NB4 (cell line): ENCODE data around the gene C14orf132.

Source experiments
- POLR2A ChIP-seq: IDR thresholded peaks from 2 replicates; pipeline ENCODE4 v1.6.1; 2011; ENCODE audit warnings: mild to moderate bottlenecking; ENCODE audit not compliant: insufficient read length; ENCODE audit errors: extremely low read depth
- TF ChIP-seq, protein P1 (sequence below): IDR thresholded peaks from one replicate; pipeline ENCODE4 v1.5.1; 2012; ENCODE audit warnings: low read depth, low read length

DNA sequence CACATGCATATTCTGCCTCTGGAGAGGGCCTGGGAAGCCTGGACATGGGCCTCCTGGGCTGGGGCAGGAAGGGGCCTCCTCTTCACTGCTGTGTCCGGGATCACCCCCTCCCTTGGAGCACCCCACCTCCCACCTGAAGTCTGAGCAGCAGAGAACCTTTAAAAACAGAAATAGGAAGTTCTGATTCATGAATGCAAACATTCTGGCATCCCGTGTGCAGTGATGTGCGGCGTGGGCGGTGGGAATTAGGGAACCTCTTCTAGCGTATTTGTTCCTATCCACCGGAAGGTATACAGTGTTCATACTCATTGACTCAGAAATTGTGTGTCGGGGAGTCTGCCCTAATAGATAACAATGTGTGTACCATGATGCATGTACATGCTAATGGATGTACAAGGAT is 46.2 kb downstream of the C14orf132 start:
- TF ChIP-seq, protein P1, sequence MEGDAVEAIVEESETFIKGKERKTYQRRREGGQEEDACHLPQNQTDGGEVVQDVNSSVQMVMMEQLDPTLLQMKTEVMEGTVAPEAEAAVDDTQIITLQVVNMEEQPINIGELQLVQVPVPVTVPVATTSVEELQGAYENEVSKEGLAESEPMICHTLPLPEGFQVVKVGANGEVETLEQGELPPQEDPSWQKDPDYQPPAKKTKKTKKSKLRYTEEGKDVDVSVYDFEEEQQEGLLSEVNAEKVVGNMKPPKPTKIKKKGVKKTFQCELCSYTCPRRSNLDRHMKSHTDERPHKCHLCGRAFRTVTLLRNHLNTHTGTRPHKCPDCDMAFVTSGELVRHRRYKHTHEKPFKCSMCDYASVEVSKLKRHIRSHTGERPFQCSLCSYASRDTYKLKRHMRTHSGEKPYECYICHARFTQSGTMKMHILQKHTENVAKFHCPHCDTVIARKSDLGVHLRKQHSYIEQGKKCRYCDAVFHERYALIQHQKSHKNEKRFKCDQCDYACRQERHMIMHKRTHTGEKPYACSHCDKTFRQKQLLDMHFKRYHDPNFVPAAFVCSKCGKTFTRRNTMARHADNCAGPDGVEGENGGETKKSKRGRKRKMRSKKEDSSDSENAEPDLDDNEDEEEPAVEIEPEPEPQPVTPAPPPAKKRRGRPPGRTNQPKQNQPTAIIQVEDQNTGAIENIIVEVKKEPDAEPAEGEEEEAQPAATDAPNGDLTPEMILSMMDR = no peak
- no peak for TF ChIP-seq POLR2A
